Glutamatergic neuron (in vitro differentiated cells): ENCODE results near the gene RFX8. TPM values are rescaled to one million over a fixed set of nuclear protein-coding genes. Genes with fewer than 3 reads are reported as not detected.

ENCODE experiments used
- DNase-seq: peaks from one replicate; pipeline ENCODE4 v3.0.0; 2022
- H3K27ac Mint-ChIP-seq: one replicate; pipeline ENCODE4 v1.8.0; 2020; ENCODE audit warnings: mild to moderate bottlenecking, mixed read lengths, inconsistent platforms; ENCODE audit not compliant: unreplicated experiment
- H3K27me3 Mint-ChIP-seq: one replicate; pipeline ENCODE4 v1.8.0; 2020; ENCODE audit warnings: mild to moderate bottlenecking, moderate library complexity, mixed read lengths, inconsistent platforms; ENCODE audit not compliant: unreplicated experiment
- H3K36me3 Mint-ChIP-seq: one replicate; pipeline ENCODE4 v1.8.0; 2020; ENCODE audit warnings: mild to moderate bottlenecking, mixed read lengths, inconsistent platforms; ENCODE audit not compliant: unreplicated experiment
- H3K4me1 Mint-ChIP-seq: one replicate; pipeline ENCODE4 v1.8.0; 2020; ENCODE audit warnings: mild to moderate bottlenecking, low read depth, mixed read lengths, inconsistent platforms; ENCODE audit not compliant: unreplicated experiment
- H3K4me3 Mint-ChIP-seq: one replicate; pipeline ENCODE4 v1.8.0; 2020; ENCODE audit warnings: mild to moderate bottlenecking, mixed read lengths, inconsistent platforms; ENCODE audit not compliant: unreplicated experiment
- H3K9me3 Mint-ChIP-seq: one replicate; pipeline ENCODE4 v1.8.0; 2020; ENCODE audit warnings: mild to moderate bottlenecking, moderate library complexity, mixed read lengths, inconsistent platforms; ENCODE audit not compliant: unreplicated experiment
- total RNA-seq: library from RNA; stranded (reverse); fragmentation: NEBNext Ultra II Directional; extraction: Animal tissue kit (Norgen Biotek cat#: 25700); gene quantifications from one replicate; pipeline ENCODE4 v1.2.1, GENCODE V29; 2021; ENCODE audit not compliant: unreplicated experiment
- TF ChIP-seq, protein P1 (sequence below): fragments of 200-600 bp; sonication (generic); IDR thresholded peaks from one replicate; pipeline ENCODE4 v1.5.0; 2021; ENCODE audit not compliant: partially characterized antibody, unreplicated experiment

Gene RFX8
- total RNA-seq, 1 donor from 2014 or later, result 1.0 TPM

GRCh38 chr2:101410114-101410513 lies 64.8 kb downstream of the RFX8 start:
- Mint-ChIP-seq H3K27me3 (peaks cover 3% of the 10 kb centered on the region), H3K27ac (no peak overlapping the region), H3K36me3 (no peaks in the 10 kb centered on the region), H3K4me3 (no peak overlapping the region), H3K9me3 (peaks cover 11% of the 10 kb centered on the region), H3K4me1 (peaks cover 10% of the 10 kb centered on the region)
- TF ChIP-seq, protein P1, sequence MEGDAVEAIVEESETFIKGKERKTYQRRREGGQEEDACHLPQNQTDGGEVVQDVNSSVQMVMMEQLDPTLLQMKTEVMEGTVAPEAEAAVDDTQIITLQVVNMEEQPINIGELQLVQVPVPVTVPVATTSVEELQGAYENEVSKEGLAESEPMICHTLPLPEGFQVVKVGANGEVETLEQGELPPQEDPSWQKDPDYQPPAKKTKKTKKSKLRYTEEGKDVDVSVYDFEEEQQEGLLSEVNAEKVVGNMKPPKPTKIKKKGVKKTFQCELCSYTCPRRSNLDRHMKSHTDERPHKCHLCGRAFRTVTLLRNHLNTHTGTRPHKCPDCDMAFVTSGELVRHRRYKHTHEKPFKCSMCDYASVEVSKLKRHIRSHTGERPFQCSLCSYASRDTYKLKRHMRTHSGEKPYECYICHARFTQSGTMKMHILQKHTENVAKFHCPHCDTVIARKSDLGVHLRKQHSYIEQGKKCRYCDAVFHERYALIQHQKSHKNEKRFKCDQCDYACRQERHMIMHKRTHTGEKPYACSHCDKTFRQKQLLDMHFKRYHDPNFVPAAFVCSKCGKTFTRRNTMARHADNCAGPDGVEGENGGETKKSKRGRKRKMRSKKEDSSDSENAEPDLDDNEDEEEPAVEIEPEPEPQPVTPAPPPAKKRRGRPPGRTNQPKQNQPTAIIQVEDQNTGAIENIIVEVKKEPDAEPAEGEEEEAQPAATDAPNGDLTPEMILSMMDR, result no peak
- DNase-seq, result no peak

- no peaks in the 10 kb centered on the region for H3K36me3 Mint-ChIP-seq
- no peak overlapping the region for H3K4me3 Mint-ChIP-seq
- H3K27ac Mint-ChIP-seq, result no peak overlapping the region
- H3K27me3 Mint-ChIP-seq, result peaks cover 3% of the 10 kb centered on the region
- peaks cover 9% of the 10 kb centered on the region for H3K4me1 Mint-ChIP-seq
- no peak for DNase-seq
- peaks cover 11% of the 10 kb centered on the region for H3K9me3 Mint-ChIP-seq
- TF ChIP-seq, protein P1, result no peak
These were observed 65.2 kb downstream of the RFX8 start for GRCh38 chr2:101409699-101410098.

DNA sequence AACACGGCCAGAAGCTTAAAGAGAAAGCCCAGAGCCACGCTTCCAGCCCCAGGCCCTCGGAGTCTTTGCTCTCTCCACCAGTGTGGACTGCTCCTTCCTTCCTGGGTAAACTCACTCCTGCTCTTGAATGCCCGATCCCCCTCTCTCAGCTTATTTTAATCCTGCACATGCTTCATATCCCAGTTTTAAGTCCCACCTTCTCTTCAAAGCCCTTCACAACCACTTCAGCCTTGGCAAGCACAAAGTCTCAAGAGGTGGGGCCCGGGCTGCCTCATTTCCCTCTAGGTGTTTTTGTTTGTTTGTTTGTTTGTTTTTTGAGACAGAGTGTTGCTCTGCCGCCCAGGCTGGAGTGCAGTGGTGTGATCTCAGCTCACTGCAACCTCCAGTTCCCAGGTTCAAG lies 66.0 kb downstream of the RFX8 start:
- Mint-ChIP-seq H3K4me3 (no peak overlapping the region), H3K4me1 (peaks cover 8% of the 10 kb centered on the region), H3K36me3 (no peaks in the 10 kb centered on the region), H3K27me3 (peaks cover 3% of the 10 kb centered on the region), H3K27ac (no peak overlapping the region), H3K9me3 (peaks cover 11% of the 10 kb centered on the region)
- no peak for DNase-seq
- TF ChIP-seq, protein P1, result no peak

GRCh38 chr2:101405351-101405899 lies 69.5 kb downstream of the RFX8 start:
- Mint-ChIP-seq H3K27me3 (peaks cover 4% of the 10 kb centered on the region), H3K27ac (no peak overlapping the region), H3K36me3 (no peaks in the 10 kb centered on the region), H3K4me3 (no peak overlapping the region), H3K4me1 (peaks cover 3% of the 10 kb centered on the region), H3K9me3 (peaks cover 12% of the 10 kb centered on the region)
- TF ChIP-seq, protein P1, result no peak
- no peak for DNase-seq

DNA sequence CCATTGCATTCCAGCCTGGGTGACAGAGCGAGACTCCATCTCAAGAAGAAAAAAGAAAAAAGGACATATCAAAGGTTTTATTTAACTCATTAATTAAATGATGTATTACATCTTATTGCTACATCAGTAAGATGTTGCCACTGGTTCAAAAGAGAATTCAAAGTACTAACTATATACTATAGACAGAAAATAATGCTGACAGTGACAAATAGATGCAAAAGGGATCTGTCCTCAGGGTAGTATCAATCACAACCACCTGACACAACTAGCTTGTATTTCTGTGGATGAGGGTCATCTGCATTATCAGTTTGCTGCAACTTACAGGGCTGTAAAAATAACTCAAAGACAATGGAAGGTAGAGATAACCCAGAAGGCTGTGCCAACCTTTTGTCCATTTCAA lies 71.2 kb downstream of the RFX8 start:
- no peaks in the 10 kb centered on the region for H3K36me3 Mint-ChIP-seq
- peaks cover 19% of the 10 kb centered on the region for H3K4me1 Mint-ChIP-seq
- peaks cover 5% of the 10 kb centered on the region for H3K27me3 Mint-ChIP-seq
- TF ChIP-seq, protein P1, result no peak
- no peak for DNase-seq
- no peak overlapping the region for H3K4me3 Mint-ChIP-seq
- H3K9me3 Mint-ChIP-seq, result peaks cover 13% of the 10 kb centered on the region
- no peak overlapping the region for H3K27ac Mint-ChIP-seq
